Mesendoderm (in vitro differentiated cells): ENCODE measurements around the gene TBCD.
A peak's percentile ranks its signal among the peaks of the same experiment; 100 is the strongest.
"Not testable (repeated sequence)": the region's sequence is repeated elsewhere in the genome, so short reads cannot be mapped to it uniquely, and the experiment has no call there.

Experiments
- DNase-seq: peaks from one replicate; pipeline ENCODE4 v3.0.0; 2013
- H2AK5ac ChIP-seq: 2 replicates; pipeline ENCODE4 v1.6.1; 2013; ENCODE audit warnings: low read length, inconsistent platforms
- H2BK120ac ChIP-seq: 2 replicates; pipeline ENCODE4 v1.6.1; 2013; ENCODE audit warnings: low read depth, mild to moderate bottlenecking, low read length, moderate library complexity, mixed read lengths
- H2BK15ac ChIP-seq: replicated peaks from 2 replicates; pipeline ENCODE4 v1.6.1; 2013; ENCODE audit warnings: low read depth, mild to moderate bottlenecking, moderate library complexity
- H2BK5ac ChIP-seq: 2 replicates; pipeline ENCODE4 v1.6.1; 2013; ENCODE audit warnings: low read length, inconsistent platforms
- H3K18ac ChIP-seq: 2 replicates; pipeline ENCODE4 v1.6.1; 2013; ENCODE audit warnings: mild to moderate bottlenecking, low read length, mixed read lengths
- H3K23ac ChIP-seq: one replicate; pipeline ENCODE4 v1.6.1; 2013; ENCODE audit warnings: low read length
- H3K27ac ChIP-seq: 2 replicates; pipeline ENCODE4 v1.5.1; 2013; ENCODE audit warnings: low read depth, mild to moderate bottlenecking, inconsistent platforms, low read length, moderate library complexity
- H3K27me3 ChIP-seq: 2 replicates; pipeline ENCODE4 v1.6.1; 2013; ENCODE audit warnings: low read length, control low read depth, mild to moderate bottlenecking, inconsistent platforms; ENCODE audit not compliant: insufficient read depth, poor library complexity
- H3K36me3 ChIP-seq: 2 replicates; pipeline ENCODE4 v1.6.1; 2013; ENCODE audit warnings: low read length, inconsistent platforms; ENCODE audit not compliant: control insufficient read depth, insufficient read depth
- H3K4ac ChIP-seq: one replicate; pipeline ENCODE4 v1.6.1; 2013; ENCODE audit warnings: low read depth, mild to moderate bottlenecking, low read length, moderate library complexity
- H3K4me1 ChIP-seq: 2 replicates; pipeline ENCODE4 v1.6.1; 2013; ENCODE audit warnings: low read depth, low read length, inconsistent platforms; ENCODE audit not compliant: control insufficient read depth
- H3K4me2 ChIP-seq: 2 replicates; pipeline ENCODE4 v1.6.1; 2013; ENCODE audit warnings: low read length
- H3K4me3 ChIP-seq: 2 replicates; pipeline ENCODE4 v1.5.1; 2013; ENCODE audit warnings: mild to moderate bottlenecking, low read length
- H3K56ac ChIP-seq: one replicate; pipeline ENCODE4 v1.6.1; 2013; ENCODE audit warnings: low read length
- H3K79me1 ChIP-seq: 2 replicates; pipeline ENCODE4 v1.6.1; 2013; ENCODE audit warnings: low read length, inconsistent platforms
- H3K79me2 ChIP-seq: 2 replicates; pipeline ENCODE4 v1.6.1; 2013; ENCODE audit warnings: mild to moderate bottlenecking, low read length; ENCODE audit not compliant: control insufficient read depth, insufficient read depth
- H3K9ac ChIP-seq: 2 replicates; pipeline ENCODE4 v1.6.1; 2013; ENCODE audit warnings: low read length, inconsistent platforms
- H4K5ac ChIP-seq: one replicate; pipeline ENCODE4 v1.6.1; 2013; ENCODE audit warnings: low read length
- H4K8ac ChIP-seq: one replicate; pipeline ENCODE4 v1.6.1; 2013; ENCODE audit warnings: low read depth, mild to moderate bottlenecking, control low read depth, low read length, moderate library complexity
- WGBS: extraction: QIAGEN DNeasy Blood & Tissue Kit; methylation state at CpG from one replicate; pipeline ENCODE4 v1.1.7; 2013; ENCODE audit warnings: low lambda C conversion rate, missing lambda C conversion rate; ENCODE audit not compliant: insufficient coverage; ENCODE audit errors: extremely low coverage; 5-methylcytosine and 5-hydroxymethylcytosine counted together

Gene TBCD

GRCh38 chr17:82737967-82738877 lies 13.6 kb upstream of the TBCD start:
- H3K79me1 ChIP-seq = no peaks in the 10 kb centered on the region
- H2BK15ac ChIP-seq = no peak overlapping the region
- no peaks in the 10 kb centered on the region for H3K79me2 ChIP-seq
- DNase-seq = no peak
- no peak overlapping the region for H4K5ac ChIP-seq
- no peak overlapping the region for H2BK120ac ChIP-seq
- H4K8ac ChIP-seq = no peak overlapping the region
- H3K18ac ChIP-seq = no peak overlapping the region
- H3K56ac ChIP-seq = no peak overlapping the region
- no peak overlapping the region for H3K23ac ChIP-seq
- no peak overlapping the region for H2AK5ac ChIP-seq
- no peaks in the 10 kb centered on the region for H3K27me3 ChIP-seq
- H3K4me1 ChIP-seq = no peaks in the 10 kb centered on the region
- no peak overlapping the region for H3K9ac ChIP-seq
- H3K27ac ChIP-seq = no peak overlapping the region
- no peak overlapping the region for H3K4me3 ChIP-seq
- peaks cover 2% of the 10 kb centered on the region for H3K36me3 ChIP-seq
- H2BK5ac ChIP-seq = no peak overlapping the region
- H3K4me2 ChIP-seq = no peak overlapping the region
- no peak overlapping the region for H3K4ac ChIP-seq
- no CpG with 5 or more reads among the region's 26 CpGs for WGBS

- H3K27me3 ChIP-seq = no peaks in the 10 kb centered on the region
- H3K27ac ChIP-seq = no peak overlapping the region
- no peaks in the 10 kb centered on the region for H3K4me1 ChIP-seq
- no peak overlapping the region for H2BK120ac ChIP-seq
- no peak overlapping the region for H2BK5ac ChIP-seq
- no peak overlapping the region for H3K18ac ChIP-seq
- no CpG with 5 or more reads among the region's 10 CpGs for WGBS
- no peak overlapping the region for H4K5ac ChIP-seq
- no peaks in the 10 kb centered on the region for H3K79me2 ChIP-seq
- no peaks in the 10 kb centered on the region for H3K79me1 ChIP-seq
- H3K4me3 ChIP-seq = no peak overlapping the region
- H4K8ac ChIP-seq = no peak overlapping the region
- no peak overlapping the region for H2BK15ac ChIP-seq
- no peak overlapping the region for H2AK5ac ChIP-seq
- no peak overlapping the region for H3K4me2 ChIP-seq
- no peak overlapping the region for H3K56ac ChIP-seq
- no peak overlapping the region for H3K23ac ChIP-seq
- DNase-seq = peak; percentile 16
- no peak overlapping the region for H3K9ac ChIP-seq
- H3K4ac ChIP-seq = no peak overlapping the region
- peaks cover 2% of the 10 kb centered on the region for H3K36me3 ChIP-seq
These were observed 10.7 kb upstream of the TBCD start for GRCh38 chr17:82740906-82741759.

DNA sequence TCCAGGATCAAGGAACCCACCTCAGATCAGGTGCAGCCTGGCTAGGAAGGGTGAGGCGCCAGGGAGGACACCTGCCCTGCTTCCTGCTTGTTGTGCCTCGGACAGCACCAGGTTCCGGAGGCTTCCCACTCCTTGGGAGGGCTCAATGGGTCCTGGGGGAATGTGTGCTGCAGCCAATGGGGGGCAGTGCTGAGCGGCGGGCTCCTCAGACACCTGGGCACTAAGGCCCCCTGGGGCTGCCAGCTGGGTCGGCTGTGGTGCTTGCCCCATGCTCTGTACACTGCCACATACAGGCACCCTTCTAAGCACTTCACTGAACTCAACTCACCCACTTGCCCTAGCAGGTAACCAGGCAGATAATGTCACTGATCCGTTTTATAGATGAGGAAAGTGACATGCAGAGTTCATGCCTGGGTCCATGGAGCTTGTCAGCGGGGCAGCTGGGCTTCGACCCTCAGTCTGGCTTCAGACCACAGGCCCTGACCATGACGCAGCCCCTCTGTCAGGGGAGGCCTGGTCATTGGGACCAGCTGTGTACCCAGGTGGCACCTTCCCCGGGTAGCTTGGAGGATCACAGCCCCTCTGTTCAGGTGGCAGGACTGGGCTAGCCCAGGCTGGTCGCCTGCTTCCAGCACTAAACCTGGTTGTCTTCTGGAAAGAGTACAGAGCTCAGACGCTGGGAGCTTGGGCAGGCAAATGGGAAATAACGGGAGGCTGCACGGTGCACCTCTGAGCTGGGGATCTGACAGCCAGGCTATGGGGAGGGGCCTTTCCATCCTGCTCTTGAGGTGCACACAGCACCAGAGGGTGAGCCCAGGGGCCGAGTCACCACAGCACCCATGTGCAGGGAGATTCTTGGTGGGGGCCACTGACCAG lies 8.3 kb upstream of the TBCD start:
- H3K4me2 ChIP-seq = no peak overlapping the region
- H3K4me3 ChIP-seq = no peak overlapping the region
- H3K56ac ChIP-seq = no peak overlapping the region
- H3K4me1 ChIP-seq = no peaks in the 10 kb centered on the region
- no peak overlapping the region for H3K18ac ChIP-seq
- DNase-seq = no peak
- H2BK120ac ChIP-seq = no peak overlapping the region
- no peak overlapping the region for H3K4ac ChIP-seq
- no peak overlapping the region for H2BK15ac ChIP-seq
- no peaks in the 10 kb centered on the region for H3K79me2 ChIP-seq
- H2AK5ac ChIP-seq = no peak overlapping the region
- peaks cover 2% of the 10 kb centered on the region for H3K36me3 ChIP-seq
- no peak overlapping the region for H3K27ac ChIP-seq
- H3K27me3 ChIP-seq = no peaks in the 10 kb centered on the region
- H2BK5ac ChIP-seq = no peak overlapping the region
- no peak overlapping the region for H4K8ac ChIP-seq
- no peak overlapping the region for H3K9ac ChIP-seq
- no peak overlapping the region for H4K5ac ChIP-seq
- no CpG with 5 or more reads among the region's 16 CpGs for WGBS
- H3K79me1 ChIP-seq = no peaks in the 10 kb centered on the region
- H3K23ac ChIP-seq = no peak overlapping the region

DNA sequence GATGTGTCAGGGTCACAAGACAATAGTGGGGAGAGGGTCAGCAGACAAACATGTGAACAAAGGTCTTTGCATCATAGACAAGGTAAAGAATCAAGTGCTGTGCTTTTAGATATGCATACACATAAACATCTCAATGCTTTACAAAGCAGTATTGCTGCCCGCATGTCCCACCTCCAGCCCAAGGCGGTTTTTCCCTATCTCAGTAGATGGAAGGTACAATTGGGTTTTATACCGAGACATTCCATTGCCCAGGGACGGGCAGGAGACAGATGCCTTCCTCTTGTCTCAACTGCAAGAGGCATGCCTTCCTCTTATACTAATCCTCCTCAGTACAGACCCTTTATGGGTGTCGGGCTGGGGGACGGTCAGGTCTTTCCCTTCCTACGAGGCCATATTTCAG lies 7.1 kb upstream of the TBCD start:
- H3K4me2 ChIP-seq, H2BK120ac ChIP-seq, H3K9ac ChIP-seq, H4K5ac ChIP-seq, H4K8ac ChIP-seq, H3K79me1 ChIP-seq, H3K27ac ChIP-seq, H2AK5ac ChIP-seq, H3K56ac ChIP-seq, H3K79me2 ChIP-seq, DNase-seq, H2BK5ac ChIP-seq, H2BK15ac ChIP-seq, H3K36me3 ChIP-seq, H3K23ac ChIP-seq, H3K4me3 ChIP-seq, H3K4ac ChIP-seq, H3K27me3 ChIP-seq, H3K4me1 ChIP-seq, H3K18ac ChIP-seq: not testable (repeated sequence)
- no CpG with 5 or more reads among the region's 7 CpGs for WGBS

GRCh38 chr17:82745524-82745923 lies 6.3 kb upstream of the TBCD start:
- H2BK120ac ChIP-seq = no peak overlapping the region
- H3K18ac ChIP-seq = no peak overlapping the region
- H3K23ac ChIP-seq = no peak overlapping the region
- H3K36me3 ChIP-seq = peaks cover 2% of the 10 kb centered on the region
- H3K79me1 ChIP-seq = no peaks in the 10 kb centered on the region
- no peak overlapping the region for H4K5ac ChIP-seq
- H2BK15ac ChIP-seq = no peak overlapping the region
- H3K4me1 ChIP-seq = no peaks in the 10 kb centered on the region
- no peak for DNase-seq
- no CpG with 5 or more reads among the region's 8 CpGs for WGBS
- no peak overlapping the region for H2BK5ac ChIP-seq
- no peak overlapping the region for H4K8ac ChIP-seq
- no peak overlapping the region for H3K4ac ChIP-seq
- H3K79me2 ChIP-seq = no peaks in the 10 kb centered on the region
- H3K56ac ChIP-seq = no peak overlapping the region
- H2AK5ac ChIP-seq = no peak overlapping the region
- H3K27ac ChIP-seq = no peak overlapping the region
- no peak overlapping the region for H3K4me2 ChIP-seq
- no peak overlapping the region for H3K9ac ChIP-seq
- H3K4me3 ChIP-seq = no peak overlapping the region
- H3K27me3 ChIP-seq = no peaks in the 10 kb centered on the region
